ENCODE measurements around the gene SIGLEC10.
"Not testable (repeated sequence)": the region's sequence is repeated elsewhere in the genome, so short reads cannot be mapped to it uniquely, and the experiment has no call there.

The SIGLEC10 gene

DNA sequence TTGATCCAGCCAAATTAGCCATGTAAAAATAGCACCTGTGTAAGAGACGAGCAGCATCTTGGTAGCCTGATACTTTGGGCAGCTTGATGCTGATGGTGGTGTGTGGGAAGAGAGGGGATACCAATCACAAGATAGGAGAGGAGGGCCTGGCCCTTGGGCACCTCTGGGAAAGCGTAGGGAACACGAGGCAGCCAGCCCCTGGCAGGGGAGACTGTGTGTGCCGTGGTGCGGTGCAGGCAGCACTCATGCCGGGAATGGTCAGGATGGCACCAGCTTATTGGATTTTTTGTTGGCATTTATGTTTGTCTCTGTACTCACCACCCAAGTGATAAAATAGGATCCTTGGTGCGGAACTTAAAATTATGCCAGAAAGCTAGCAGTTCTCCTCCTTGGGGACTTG lies 30.6 kb upstream of the SIGLEC10 start:
- no peak overlapping the region for H3K4me3 ChIP-seq (ENCODE audit: low read length)
- TF ChIP-seq, protein P1, sequence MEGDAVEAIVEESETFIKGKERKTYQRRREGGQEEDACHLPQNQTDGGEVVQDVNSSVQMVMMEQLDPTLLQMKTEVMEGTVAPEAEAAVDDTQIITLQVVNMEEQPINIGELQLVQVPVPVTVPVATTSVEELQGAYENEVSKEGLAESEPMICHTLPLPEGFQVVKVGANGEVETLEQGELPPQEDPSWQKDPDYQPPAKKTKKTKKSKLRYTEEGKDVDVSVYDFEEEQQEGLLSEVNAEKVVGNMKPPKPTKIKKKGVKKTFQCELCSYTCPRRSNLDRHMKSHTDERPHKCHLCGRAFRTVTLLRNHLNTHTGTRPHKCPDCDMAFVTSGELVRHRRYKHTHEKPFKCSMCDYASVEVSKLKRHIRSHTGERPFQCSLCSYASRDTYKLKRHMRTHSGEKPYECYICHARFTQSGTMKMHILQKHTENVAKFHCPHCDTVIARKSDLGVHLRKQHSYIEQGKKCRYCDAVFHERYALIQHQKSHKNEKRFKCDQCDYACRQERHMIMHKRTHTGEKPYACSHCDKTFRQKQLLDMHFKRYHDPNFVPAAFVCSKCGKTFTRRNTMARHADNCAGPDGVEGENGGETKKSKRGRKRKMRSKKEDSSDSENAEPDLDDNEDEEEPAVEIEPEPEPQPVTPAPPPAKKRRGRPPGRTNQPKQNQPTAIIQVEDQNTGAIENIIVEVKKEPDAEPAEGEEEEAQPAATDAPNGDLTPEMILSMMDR (IDR thresholded peaks at IDR 0.05; ENCODE audit: insufficient read depth, low read depth, low read length, missing control alignments) = no peak
- DNase-seq (ENCODE audit: low read depth) = no peak

- DNase-seq (ENCODE audit: low read depth); H3K4me3 ChIP-seq (ENCODE audit: low read length): not testable (repeated sequence)
Observed at GRCh38 chr19:51447510-51447909, 30.1 kb upstream of the SIGLEC10 start.

DNA sequence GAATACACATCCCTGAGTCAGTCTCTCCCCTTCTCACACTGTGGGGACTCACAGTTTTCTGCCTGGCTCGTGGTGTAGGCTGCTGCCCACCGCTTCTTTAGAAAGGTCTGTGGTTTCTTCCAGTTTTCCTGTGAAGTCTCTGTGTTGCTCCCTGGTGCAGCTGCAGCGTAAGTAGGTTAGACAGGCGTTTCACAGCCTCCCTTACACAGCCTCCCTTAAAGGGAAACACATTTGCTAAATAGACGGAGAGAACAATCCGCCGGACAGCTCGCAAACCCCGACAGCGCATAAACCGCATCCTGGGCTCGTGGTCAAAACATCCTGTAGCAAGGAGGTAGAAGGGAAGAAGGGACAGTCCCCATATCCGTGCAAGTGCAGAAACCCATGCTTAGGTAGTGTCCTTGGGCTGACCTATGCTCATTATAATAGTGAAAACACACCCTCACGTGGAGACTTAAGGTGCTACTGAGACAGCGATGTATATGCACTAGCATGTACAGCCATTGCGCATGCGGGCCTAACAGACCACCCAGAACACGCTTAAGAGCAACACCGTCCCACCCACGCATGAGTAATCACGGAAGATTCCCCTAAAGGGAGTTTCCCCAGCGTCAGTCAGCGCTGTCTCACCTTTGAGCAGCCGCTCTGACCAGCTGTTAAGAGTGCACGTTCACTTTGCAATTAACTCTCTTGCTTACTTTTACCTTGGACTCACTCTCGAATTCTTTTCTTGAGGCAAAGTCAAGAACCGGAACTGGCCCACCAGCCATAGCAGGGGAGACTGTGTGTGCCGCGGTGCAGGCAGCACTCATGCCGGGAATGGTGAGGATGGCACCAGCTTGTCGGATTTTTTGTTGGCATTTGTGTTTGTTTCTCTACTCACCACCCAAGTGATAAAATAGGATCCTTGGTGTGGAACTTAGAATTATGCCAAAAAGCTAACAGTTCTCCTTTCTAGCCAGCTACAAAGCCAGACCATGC lies 24.3 kb upstream of the SIGLEC10 start:
- no peak overlapping the region for H3K4me3 ChIP-seq (ENCODE audit: low read length)
- peak; percentile 13 for DNase-seq (ENCODE audit: low read depth)
- TF ChIP-seq, protein P1 (IDR thresholded peaks at IDR 0.05; ENCODE audit: insufficient read depth, low read depth, low read length, missing control alignments) = no peak

DNA sequence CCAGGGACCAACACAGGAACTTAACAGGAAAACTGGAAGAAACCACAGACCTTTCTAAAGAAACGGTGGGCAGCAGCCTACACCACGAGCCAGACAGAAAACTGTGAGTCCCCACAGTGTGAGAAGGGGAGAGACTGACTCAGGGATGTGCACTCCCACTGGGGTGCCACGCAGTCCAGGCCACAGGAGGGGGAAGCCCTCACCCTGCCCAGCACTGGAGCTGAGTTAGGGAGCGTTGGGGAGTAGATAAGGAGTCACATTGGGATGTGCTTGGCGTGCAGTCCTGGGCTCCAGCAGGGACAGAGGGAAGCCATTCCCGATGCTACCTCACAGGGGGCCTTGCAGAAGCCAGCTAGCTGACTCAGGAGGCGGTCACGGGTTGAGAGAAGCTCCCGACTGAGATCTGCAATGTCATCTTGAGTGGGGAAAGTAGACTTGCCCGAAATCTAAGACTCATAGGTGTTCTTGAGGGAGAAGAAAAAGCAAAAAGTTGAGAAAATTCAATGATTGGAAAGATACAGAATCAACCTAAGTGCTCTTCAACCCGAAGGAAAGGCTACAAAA lies 23.5 kb upstream of the SIGLEC10 start:
- no peak for DNase-seq (ENCODE audit: low read depth)
- H3K4me3 ChIP-seq (ENCODE audit: low read length) = no peak overlapping the region
- TF ChIP-seq, protein P1 (IDR thresholded peaks at IDR 0.05; ENCODE audit: insufficient read depth, low read depth, low read length, missing control alignments) = no peak

- no peak for DNase-seq (ENCODE audit: low read depth)
- no peak overlapping the region for H3K4me3 ChIP-seq (ENCODE audit: low read length)
- TF ChIP-seq, protein P1 (IDR thresholded peaks at IDR 0.05; ENCODE audit: insufficient read depth, low read depth, low read length, missing control alignments) = no peak
Observed at GRCh38 chr19:51440052-51440451, 22.6 kb upstream of the SIGLEC10 start.

DNA sequence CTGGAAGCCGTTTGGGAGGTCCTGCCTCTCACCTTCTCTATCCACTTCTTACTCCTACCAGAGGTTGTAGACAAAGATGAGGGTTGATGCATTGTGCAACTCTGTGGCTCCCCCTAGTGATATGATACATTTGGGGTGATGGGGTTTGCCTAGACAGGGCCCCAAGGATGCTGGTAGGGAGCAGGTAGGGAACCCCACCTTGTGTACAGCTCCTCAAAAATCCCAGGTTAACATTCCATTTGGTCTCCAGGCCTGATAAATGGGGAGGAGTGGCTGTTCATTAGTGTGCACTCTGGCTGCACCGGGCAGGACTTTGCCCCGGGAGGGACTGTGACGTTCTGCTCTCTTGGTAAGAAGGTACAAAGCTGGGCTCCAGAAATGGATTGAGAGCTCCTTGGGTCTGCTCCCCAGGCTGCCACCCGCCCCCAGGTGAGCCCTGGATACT lies 21.6 kb upstream of the SIGLEC10 start:
- peak; percentile 15 for DNase-seq (ENCODE audit: low read depth)
- TF ChIP-seq, protein P1 (IDR thresholded peaks at IDR 0.05; ENCODE audit: insufficient read depth, low read depth, low read length, missing control alignments) = peak; percentile 11
- no peak overlapping the region for H3K4me3 ChIP-seq (ENCODE audit: low read length)

DNA sequence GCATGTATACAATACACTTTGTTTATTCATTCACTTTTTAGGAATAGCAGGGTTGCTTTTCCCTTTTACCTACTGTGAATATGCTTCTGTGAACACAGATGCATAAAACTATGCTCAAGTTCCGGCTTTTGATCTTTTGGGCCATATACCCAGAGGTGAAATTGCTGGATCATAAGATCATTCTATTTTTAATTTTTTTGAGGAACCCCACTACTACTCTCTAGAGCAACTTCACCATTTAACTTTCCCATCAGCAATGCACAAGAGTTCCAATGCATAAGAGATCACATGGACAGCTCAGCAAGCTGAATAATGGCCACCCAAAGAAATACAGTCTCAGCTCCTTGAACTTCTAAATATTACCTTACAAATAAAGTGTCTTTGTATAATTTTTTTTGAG lies 17.0 kb upstream of the SIGLEC10 start:
- no peak for DNase-seq (ENCODE audit: low read depth)
- TF ChIP-seq, protein P1 (IDR thresholded peaks at IDR 0.05; ENCODE audit: insufficient read depth, low read depth, low read length, missing control alignments) = no peak

More for the DNA sequence above, 17.0 kb upstream of the SIGLEC10 start:
- no peak overlapping the region for H3K4me3 ChIP-seq (ENCODE audit: low read length)

All from epithelial cell of esophagus (primary cell).